ENCODE results near the gene VRK3.

VRK3 gene

DNA sequence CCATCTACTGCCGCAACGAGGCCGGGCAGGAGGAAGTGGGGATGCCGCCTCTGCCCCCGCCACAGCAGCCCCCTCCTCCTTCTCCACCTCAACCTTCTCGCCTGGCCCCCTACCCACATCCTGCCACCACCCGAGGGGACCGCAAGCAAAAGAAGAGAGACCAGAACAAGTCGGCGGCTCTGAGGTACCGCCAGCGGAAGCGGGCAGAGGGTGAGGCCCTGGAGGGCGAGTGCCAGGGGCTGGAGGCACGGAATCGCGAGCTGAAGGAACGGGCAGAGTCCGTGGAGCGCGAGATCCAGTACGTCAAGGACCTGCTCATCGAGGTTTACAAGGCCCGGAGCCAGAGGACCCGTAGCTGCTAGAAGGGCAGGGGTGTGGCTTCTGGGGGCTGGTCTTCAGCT is 92.4 kb downstream of the VRK3 start:
- in situ Hi-C loops (cut with MboI; ENCODE audit: low sequenced_read_pairs) = no loop called here

GRCh38 chr19:49932041-49932451 is 93.1 kb downstream of the VRK3 start:
- in situ Hi-C loops (cut with MboI; ENCODE audit: low sequenced_read_pairs) = no loop called here

GRCh38 chr19:49931293-49932040 is 93.7 kb downstream of the VRK3 start:
- in situ Hi-C loops (cut with MboI; ENCODE audit: low sequenced_read_pairs) = no loop called here

DNA sequence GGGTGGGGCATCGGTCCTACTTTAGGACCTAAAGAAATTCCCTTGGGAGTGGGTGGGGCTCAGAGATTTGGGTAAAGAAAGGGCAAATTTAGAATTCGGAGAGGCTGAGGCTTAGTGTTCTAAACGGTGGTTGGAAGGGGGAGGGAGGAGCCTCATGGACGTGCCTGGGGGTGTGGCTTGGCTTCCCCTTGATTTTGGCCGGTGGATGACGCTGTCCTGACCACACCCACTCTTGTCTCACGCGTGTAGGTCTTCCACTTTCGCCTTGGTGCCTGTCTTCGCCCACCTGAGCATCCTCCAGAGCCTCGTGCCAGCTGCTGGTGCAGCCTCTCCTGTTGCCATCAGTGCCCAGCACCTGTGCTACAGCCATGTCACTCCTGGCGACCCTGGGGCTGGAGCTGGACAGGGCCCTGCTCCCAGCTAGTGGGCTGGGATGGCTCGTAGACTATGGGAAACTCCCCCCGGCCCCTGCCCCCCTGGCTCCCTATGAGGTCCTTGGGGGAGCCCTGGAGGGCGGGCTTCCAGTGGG is 94.6 kb downstream of the VRK3 start:
- in situ Hi-C loops (cut with MboI; ENCODE audit: low sequenced_read_pairs) = no loop called here

GRCh38 chr19:49929611-49930482 is 95.3 kb downstream of the VRK3 start:
- in situ Hi-C loops (cut with MboI; ENCODE audit: low sequenced_read_pairs) = no loop called here

DNA sequence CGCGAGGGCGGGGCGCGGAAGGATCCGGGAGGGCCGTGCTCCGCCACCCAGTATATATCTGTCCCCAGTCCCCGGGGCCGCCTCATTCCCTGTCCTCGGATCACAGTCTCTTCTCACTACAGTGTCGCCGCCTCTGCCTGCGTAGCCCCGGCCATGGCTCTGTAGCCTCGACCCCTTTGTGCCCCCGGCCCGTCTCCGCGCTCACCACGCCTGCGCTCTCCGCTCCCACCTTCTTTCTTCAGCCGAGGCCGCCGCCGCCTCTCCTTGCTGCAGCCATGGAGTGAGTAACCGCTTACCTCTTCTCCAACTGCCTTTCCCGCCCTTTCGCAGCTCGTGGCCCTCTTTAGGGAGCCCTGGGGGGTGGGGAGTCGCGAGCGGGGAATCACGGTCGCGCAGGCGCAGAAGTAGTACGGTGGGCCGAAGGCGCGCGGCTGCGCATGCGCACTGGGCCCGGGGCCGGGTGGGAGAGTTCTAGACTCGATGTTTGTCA is 96.0 kb downstream of the VRK3 start, which contains the start of the genes ATF5 and NUP62:
ATF5 (plus strand) TSS at position 85 of the 490 bp plus-strand sequence. CDS start 1,646 bp downstream, outside the sequence.
NUP62 (minus strand) TSS at position 384 of the 490 bp plus-strand sequence. CDS start 19,697 bp downstream, outside the sequence.
- in situ Hi-C loops (cut with MboI; ENCODE audit: low sequenced_read_pairs) = no loop called here

DNA sequence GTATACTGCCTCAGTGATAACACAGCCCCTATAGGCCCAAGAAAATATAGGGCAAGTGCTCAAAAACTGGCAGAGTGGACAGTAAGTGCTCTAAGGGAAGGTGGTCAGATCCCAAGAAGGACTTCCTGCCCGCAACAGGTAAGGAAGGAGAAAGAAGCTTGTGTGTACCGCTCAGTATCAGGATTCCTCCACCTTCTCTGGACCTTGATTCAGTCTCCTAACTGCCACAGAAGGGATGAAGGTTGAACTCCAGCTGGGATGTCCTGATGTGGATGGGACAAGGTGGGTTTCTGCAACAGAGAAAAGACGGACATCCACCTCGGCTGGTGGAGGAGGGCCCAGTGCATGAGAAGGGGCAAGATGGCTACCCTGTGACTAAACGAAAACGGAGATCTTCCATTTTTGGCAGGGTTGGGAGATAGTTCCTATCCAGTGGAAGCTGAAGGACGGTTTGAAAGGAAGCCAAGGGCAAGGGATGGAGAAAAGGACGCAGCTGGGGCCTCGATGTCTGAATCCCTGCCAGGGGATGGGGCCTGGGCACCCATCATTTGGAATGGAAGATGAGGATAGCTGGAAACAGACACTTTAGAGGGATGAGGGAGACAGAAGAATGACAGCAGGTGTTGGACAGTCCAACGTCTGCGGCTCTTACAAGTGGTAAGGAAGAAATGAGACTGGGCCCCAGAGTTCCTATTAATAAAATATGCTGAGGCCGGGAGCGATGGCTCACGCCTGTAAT is 97.5 kb downstream of the VRK3 start:
- in situ Hi-C loops (cut with MboI; ENCODE audit: low sequenced_read_pairs) = no loop called here

DNA sequence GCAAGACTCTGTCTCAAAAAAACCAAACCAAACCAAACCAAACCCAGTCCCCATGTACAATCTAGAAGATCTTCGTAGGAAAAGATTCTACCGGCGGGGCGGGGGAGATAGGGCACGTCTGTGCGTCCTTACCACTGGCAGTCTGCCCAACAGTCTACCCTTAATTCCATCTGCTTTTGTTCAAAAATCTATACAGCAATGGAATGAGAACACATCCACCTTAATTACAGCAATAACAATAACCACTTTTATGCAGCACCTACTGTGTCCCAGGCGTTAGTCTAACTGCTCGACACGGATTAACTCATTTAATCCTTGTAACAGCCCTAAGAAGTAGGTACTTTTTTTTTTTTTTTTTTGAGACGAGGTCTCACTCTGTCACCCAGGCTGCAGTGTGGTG is 98.7 kb downstream of the VRK3 start:
- in situ Hi-C loops (cut with MboI; ENCODE audit: low sequenced_read_pairs) = no loop called here

Measured in HL-60/S4 treated with retinoic acid at 250 ng/mL for 4 days and 3 days (cell line).